Stimulated activated CD8-positive, alpha-beta memory T cell treated with anti-CD3 and anti-CD28 coated beads, Interleukin-4, amount 100 ng/mL, for 24 hours (primary cell): ENCODE results near the gene CAB39.
"Not testable (repeated sequence)": the region's sequence is repeated elsewhere in the genome, so short reads cannot be mapped to it uniquely, and the experiment has no call there.

ENCODE experiments used
- DNase-seq: peaks from one replicate; pipeline ENCODE4 v3.0.0-alpha.2; 2020; ENCODE audit warnings: low read depth

The CAB39 gene

GRCh38 chr2:230684270-230685168 lies 28.1 kb upstream of the CAB39 start:
- no peak for DNase-seq

GRCh38 chr2:230685178-230685577 lies 27.5 kb upstream of the CAB39 start:
- no peak for DNase-seq

- DNase-seq = no peak
Measured at GRCh38 chr2:230687498-230687897, 25.1 kb upstream of the CAB39 start.

- DNase-seq = no peak
Measured at GRCh38 chr2:230688490-230688889, 24.2 kb upstream of the CAB39 start.

GRCh38 chr2:230690439-230690838 lies 22.2 kb upstream of the CAB39 start:
- no peak for DNase-seq

GRCh38 chr2:230691005-230691647 lies 21.5 kb upstream of the CAB39 start:
- no peak for DNase-seq

- DNase-seq = no peak
Measured at GRCh38 chr2:230692760-230693159, 19.9 kb upstream of the CAB39 start.

- DNase-seq = no peak
Measured at GRCh38 chr2:230693411-230693810, 19.2 kb upstream of the CAB39 start.

- no peak for DNase-seq
Measured at GRCh38 chr2:230694241-230694640, 18.4 kb upstream of the CAB39 start.

- DNase-seq = no peak
Measured at GRCh38 chr2:230695551-230695950, 17.1 kb upstream of the CAB39 start.

GRCh38 chr2:230696670-230697069 lies 16.0 kb upstream of the CAB39 start:
- no peak for DNase-seq

GRCh38 chr2:230697676-230698075 lies 15.0 kb upstream of the CAB39 start:
- no peak for DNase-seq

- not testable (repeated sequence) for DNase-seq
Measured at GRCh38 chr2:230698753-230699152, 13.9 kb upstream of the CAB39 start.

GRCh38 chr2:230700447-230700846 lies 12.2 kb upstream of the CAB39 start:
- DNase-seq = no peak

- no peak for DNase-seq
Measured at GRCh38 chr2:230701308-230701707, 11.3 kb upstream of the CAB39 start.

- not testable (repeated sequence) for DNase-seq
Measured at GRCh38 chr2:230702457-230702856, 10.2 kb upstream of the CAB39 start.

GRCh38 chr2:230703514-230703913 lies 9.1 kb upstream of the CAB39 start:
- no peak for DNase-seq

GRCh38 chr2:230706053-230706521 lies 6.6 kb upstream of the CAB39 start:
- no peak for DNase-seq

GRCh38 chr2:230706966-230707365 lies 5.7 kb upstream of the CAB39 start:
- DNase-seq = no peak

- no peak for DNase-seq
Measured at GRCh38 chr2:230708204-230708603, 4.4 kb upstream of the CAB39 start.

- DNase-seq = no peak
Measured at GRCh38 chr2:230711224-230711623, 1.4 kb upstream of the CAB39 start.

GRCh38 chr2:230713331-230714135 lies 891 bp downstream of the CAB39 start:
- no peak for DNase-seq

- no peak for DNase-seq
Measured at GRCh38 chr2:230714136-230714480, 1.5 kb downstream of the CAB39 start.
